IPS-18a (cell line): ENCODE measurements around the gene RAX2.
"Not testable (repeated sequence)": the region's sequence is repeated elsewhere in the genome, so short reads cannot be mapped to it uniquely, and the experiment has no call there.

Source experiments
- H3K27ac ChIP-seq: one replicate; pipeline ENCODE4 v1.5.1; 2013; ENCODE audit warnings: low read length
- H3K27me3 ChIP-seq: one replicate; pipeline ENCODE4 v1.6.1; 2013; ENCODE audit warnings: mild to moderate bottlenecking, low read length; ENCODE audit not compliant: control insufficient read depth, insufficient read depth
- H3K36me3 ChIP-seq: one replicate; pipeline ENCODE4 v1.6.1; 2013; ENCODE audit warnings: low read depth, low read length; ENCODE audit not compliant: control insufficient read depth
- H3K4me1 ChIP-seq: one replicate; pipeline ENCODE4 v1.6.1; 2013; ENCODE audit warnings: low read depth, low read length; ENCODE audit not compliant: control insufficient read depth
- H3K4me3 ChIP-seq: one replicate; pipeline ENCODE4 v1.5.1; 2013; ENCODE audit warnings: low read length
- H3K9ac ChIP-seq: one replicate; pipeline ENCODE4 v1.6.1; 2013; ENCODE audit warnings: mild to moderate bottlenecking, low read length, moderate library complexity
- H3K9me3 ChIP-seq: one replicate; pipeline ENCODE4 v1.6.1; 2013; ENCODE audit warnings: low read depth, low read length; ENCODE audit not compliant: control insufficient read depth

The RAX2 gene

DNA sequence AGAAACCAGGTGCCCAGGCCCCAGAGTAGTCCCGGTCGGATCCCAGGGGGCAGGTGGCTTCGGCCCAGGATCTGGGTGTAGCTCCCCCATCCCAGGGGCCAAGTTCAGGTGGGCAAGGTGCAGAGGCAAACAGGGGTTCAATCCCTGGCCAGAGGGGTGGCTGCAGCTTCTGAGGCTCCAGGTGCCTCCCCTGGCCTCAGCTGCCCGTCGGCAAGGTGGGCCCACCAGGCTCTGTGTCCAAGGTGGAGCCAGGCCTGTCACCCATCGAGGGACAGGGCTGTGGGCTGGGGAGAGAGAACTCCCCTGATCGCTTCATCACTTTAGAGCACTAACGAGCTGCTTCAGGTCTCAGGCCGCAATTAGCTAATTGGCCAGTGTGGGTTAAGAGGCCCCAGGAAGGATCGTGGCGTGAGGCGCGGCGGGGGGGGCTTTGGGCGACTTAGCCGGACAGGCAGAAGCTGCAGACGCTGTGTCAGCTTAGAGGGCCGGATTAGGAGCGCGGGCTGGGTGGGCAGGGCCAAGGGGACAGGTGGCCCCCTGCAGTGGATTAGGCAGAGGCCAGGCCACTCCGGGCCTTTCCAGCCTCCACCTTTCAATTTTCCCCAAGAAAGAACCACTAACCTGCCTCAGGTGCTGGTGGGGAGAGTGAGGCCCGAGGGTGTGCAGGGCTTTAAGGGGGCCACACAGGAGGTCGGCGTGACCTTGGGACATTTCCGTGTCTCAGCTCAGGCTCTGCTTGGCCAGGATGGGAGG, 2.8 kb upstream of the RAX2 start:
- no peak overlapping the region for H3K9ac ChIP-seq
- no peaks in the 10 kb centered on the region for H3K9me3 ChIP-seq
- H3K4me1 ChIP-seq, result no peaks in the 10 kb centered on the region
- H3K4me3 ChIP-seq, result no peak overlapping the region
- H3K36me3 ChIP-seq, result no peaks in the 10 kb centered on the region
- H3K27ac ChIP-seq, result no peak overlapping the region
- no peaks in the 10 kb centered on the region for H3K27me3 ChIP-seq

- no peaks in the 10 kb centered on the region for H3K9me3 ChIP-seq
- H3K9ac ChIP-seq, result no peak overlapping the region
- no peak overlapping the region for H3K4me3 ChIP-seq
These were observed 1.9 kb upstream of the RAX2 start for GRCh38 chr19:3773814-3774515.

GRCh38 chr19:3771000-3771905, 775 bp downstream of the RAX2 start:
- H3K27ac ChIP-seq, result no peak overlapping the region
- H3K4me3 ChIP-seq, result no peak overlapping the region
- no peaks in the 10 kb centered on the region for H3K4me1 ChIP-seq
- H3K36me3 ChIP-seq, result peaks cover 3% of the 10 kb centered on the region
- H3K9me3 ChIP-seq, result no peaks in the 10 kb centered on the region
- no peaks in the 10 kb centered on the region for H3K27me3 ChIP-seq
- H3K9ac ChIP-seq, result no peak overlapping the region

More at GRCh38 chr19:3773814-3774515, 1.9 kb upstream of the RAX2 start:
- H3K27me3 ChIP-seq, result no peaks in the 10 kb centered on the region
- no peak overlapping the region for H3K27ac ChIP-seq
- H3K4me1 ChIP-seq, result no peaks in the 10 kb centered on the region
- H3K36me3 ChIP-seq, result no peaks in the 10 kb centered on the region

GRCh38 chr19:3770136-3770999, 1.7 kb downstream of the RAX2 start:
- H3K4me3 ChIP-seq, result no peak overlapping the region
- no peaks in the 10 kb centered on the region for H3K27me3 ChIP-seq
- H3K9ac ChIP-seq, result no peak overlapping the region
- no peaks in the 10 kb centered on the region for H3K9me3 ChIP-seq
- H3K27ac ChIP-seq, result no peak overlapping the region
- H3K4me1 ChIP-seq, result no peaks in the 10 kb centered on the region
- peaks cover 3% of the 10 kb centered on the region for H3K36me3 ChIP-seq

- no peaks in the 10 kb centered on the region for H3K27me3 ChIP-seq
- no peaks in the 10 kb centered on the region for H3K9me3 ChIP-seq
- no peak overlapping the region for H3K4me3 ChIP-seq
- H3K36me3 ChIP-seq, result peaks cover 6% of the 10 kb centered on the region
- H3K4me1 ChIP-seq, result no peaks in the 10 kb centered on the region
- H3K27ac ChIP-seq, result no peak overlapping the region
- H3K9ac ChIP-seq, result no peak overlapping the region
These were observed 2.5 kb downstream of the RAX2 start for GRCh38 chr19:3769494-3769893.

DNA sequence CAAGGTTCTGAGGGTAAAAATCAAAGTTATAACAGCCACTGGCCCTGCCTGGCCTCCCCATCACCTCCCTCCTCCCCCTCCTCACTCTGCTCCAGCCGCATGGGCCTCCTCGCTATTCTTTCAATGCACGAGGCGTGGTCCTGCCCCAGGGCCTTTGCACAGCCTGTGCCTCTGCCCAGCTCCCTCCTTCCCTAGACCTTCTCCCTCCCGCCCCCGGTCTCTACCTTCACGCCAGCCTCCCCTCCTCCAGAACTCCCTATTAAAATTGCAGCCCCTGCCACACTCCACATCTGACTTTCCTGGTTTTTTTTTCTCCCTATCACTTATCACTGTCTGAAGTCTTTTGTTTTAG, 3.3 kb downstream of the RAX2 start:
- peaks cover 6% of the 10 kb centered on the region for H3K36me3 ChIP-seq

GRCh38 chr19:3768015-3768747, 3.8 kb downstream of the RAX2 start:
- Histone ChIP-seq H3K27ac (no peak overlapping the region), H3K36me3 (peaks cover 6% of the 10 kb centered on the region), H3K27me3 (no peaks in the 10 kb centered on the region), H3K4me3 (no peak overlapping the region), H3K9me3 (no peaks in the 10 kb centered on the region), H3K4me1 (no peaks in the 10 kb centered on the region), H3K9ac (no peak overlapping the region)

More for the DNA sequence above, 3.3 kb downstream of the RAX2 start:
- H3K9me3 ChIP-seq, result no peaks in the 10 kb centered on the region
- no peaks in the 10 kb centered on the region for H3K27me3 ChIP-seq
- no peak overlapping the region for H3K4me3 ChIP-seq
- H3K4me1 ChIP-seq, result no peaks in the 10 kb centered on the region
- no peak overlapping the region for H3K27ac ChIP-seq
- H3K9ac ChIP-seq, result no peak overlapping the region

GRCh38 chr19:3767050-3767449, 5.0 kb downstream of the RAX2 start:
- Histone ChIP-seq H3K4me3 (no peak overlapping the region), H3K36me3 (peaks cover 6% of the 10 kb centered on the region), H3K27ac (no peak overlapping the region), H3K27me3 (no peaks in the 10 kb centered on the region), H3K9ac (no peak overlapping the region), H3K9me3 (no peaks in the 10 kb centered on the region), H3K4me1 (no peaks in the 10 kb centered on the region)

DNA sequence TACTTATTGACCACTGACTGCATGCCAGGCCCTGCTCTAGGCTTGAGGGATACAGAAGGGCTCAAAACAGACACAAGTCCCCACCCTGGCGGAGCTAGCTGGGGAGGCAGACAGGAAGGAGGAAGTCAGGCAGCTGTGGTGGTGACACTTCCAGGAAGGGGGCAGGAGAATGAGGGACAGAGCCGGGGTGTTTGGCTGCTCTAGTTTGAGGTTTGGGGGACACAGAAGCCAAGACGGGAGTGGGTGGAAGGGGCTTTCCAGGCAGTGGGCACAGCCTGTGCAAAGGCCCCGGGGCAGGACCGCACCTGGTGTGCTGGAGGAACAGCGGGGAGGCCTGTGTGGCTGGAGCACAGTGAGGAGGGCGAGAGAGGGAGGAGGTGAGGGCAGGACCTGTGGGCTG, 5.5 kb downstream of the RAX2 start:
- H3K4me1 ChIP-seq, result no peaks in the 10 kb centered on the region
- no peak overlapping the region for H3K27ac ChIP-seq
- H3K9ac ChIP-seq, result no peak overlapping the region
- no peak overlapping the region for H3K4me3 ChIP-seq
- H3K36me3 ChIP-seq, result peaks cover 6% of the 10 kb centered on the region
- H3K27me3 ChIP-seq, result no peaks in the 10 kb centered on the region
- no peaks in the 10 kb centered on the region for H3K9me3 ChIP-seq

DNA sequence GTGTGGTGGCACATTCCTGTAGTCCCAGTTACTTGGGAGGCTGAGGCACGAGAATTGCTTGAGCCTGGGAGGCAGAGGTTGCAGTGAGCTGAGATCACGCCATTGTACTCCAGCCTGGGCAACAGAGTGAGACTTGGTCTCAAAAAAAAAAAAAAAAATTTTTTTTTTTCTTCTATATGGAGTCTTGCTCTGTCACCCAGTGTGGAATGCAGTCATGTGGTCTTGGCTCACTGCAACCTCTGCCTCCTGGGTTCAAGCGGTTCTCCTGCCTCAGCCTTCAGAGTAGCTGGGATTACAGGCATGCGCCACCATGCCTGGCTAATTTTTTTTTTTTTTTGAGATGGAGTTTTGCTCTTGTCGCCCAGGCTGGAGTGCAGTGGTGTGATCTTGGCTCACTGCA, 6.3 kb downstream of the RAX2 start:
- not testable (repeated sequence) for H3K36me3 ChIP-seq, H3K4me1 ChIP-seq, H3K27ac ChIP-seq, H3K27me3 ChIP-seq, H3K9me3 ChIP-seq, H3K9ac ChIP-seq, H3K4me3 ChIP-seq
